Right kidney (tissue), 1 donor: ENCODE results near the gene PALB2.
"Not testable (repeated sequence)": the region's sequence is repeated elsewhere in the genome, so short reads cannot be mapped to it uniquely, and the experiment has no call there.

Experiments
- DNase-seq: peaks from one replicate; pipeline ENCODE4 v3.0.0-alpha.2; 2016

Gene PALB2

DNA sequence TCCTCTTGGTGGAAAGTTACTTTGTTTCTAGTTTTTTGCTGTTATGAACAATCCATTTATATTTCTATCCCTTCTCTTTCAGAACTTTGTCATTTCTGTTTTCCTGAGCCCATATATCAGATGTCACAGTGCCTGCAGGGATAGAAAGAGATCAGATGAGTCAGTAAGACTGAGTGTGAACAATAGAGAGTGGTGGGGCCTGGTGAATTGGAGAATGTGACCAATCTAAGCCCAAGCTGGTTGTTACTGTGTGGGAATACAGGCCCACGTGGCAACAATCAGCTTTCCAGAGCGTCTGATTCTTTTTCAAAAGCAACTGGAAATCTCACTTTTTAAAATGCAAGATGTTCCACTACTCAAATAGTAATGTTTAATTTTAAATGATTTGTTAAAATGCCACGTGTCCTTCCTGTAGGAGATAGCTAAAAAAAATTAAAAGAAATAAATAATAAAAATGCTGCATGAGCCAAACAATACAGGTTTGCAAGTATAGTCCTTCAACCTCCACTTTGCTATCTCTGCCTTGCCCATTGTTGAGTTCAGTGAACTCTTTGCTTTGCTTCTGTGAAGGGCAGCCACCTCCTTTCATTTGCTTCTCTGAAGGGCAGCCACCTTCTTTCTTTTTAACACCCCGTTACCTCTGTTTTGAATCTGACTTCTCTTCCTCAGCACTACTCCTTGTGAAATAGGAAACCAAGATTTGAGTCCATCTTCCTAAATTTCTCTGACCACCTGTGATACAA, 9.7 kb upstream of the PALB2 start:
- no peak for DNase-seq

DNA sequence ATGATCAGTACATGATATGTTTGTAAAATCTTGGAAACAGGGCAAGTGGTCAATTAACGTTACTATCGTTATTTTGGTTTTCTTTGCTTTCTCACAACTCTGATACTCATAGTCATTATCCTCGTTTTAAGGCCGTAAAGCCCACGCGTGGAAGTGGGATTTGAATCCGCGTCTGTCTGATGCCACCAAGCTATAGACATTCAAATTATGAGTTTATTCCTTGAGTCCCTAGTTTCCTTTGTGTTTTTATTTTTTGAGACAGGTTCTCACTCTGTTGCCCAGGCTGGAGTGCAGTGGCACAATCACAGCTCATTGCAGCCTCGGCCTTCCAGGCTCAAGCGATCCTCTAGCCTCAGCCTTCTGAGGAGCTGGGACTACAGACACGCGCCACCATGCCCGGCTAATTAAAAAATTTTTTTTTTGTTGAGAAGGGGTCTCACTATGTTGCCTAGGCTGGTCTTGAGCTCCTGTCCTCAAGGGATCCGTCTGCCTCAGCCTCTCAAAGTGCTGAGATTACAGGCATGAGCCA, 1.2 kb upstream of the PALB2 start:
- no peak for DNase-seq

DNA sequence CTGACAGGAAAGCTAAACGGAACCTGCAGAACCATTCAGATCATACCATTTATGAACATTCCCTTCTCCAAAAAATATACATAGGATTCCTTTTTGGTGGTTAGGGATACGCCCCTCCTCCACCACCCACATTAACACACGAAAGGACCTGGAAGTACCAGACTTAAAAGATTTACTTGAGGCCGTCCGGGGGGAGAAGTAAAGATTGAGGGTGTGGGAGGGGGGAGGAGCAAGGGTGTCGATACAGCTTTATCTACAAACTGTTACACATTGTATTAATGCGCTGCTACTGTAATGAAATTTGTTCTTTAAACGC, 537 bp downstream of the PALB2 start:
- no peak for DNase-seq

DNA sequence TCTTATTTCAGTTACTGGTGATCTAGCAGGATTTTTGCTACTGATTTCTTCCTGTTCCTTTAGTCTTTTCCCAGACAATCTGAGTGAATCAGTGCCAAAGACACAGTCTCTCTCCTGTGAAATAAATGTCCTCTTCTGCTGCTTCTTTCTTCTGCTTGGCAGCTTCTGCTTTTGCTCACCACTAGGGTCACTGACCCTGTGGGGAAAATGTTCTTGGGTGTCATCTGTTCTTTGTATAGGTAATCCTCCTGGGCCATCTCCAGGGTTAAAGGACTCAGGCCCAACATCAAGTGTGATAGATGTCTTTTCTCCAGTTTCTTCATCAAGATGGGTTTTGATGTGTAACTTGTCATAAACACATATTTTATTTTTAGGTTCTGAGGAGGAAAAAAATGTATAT, 5.2 kb downstream of the PALB2 start:
- DNase-seq: no peak

DNA sequence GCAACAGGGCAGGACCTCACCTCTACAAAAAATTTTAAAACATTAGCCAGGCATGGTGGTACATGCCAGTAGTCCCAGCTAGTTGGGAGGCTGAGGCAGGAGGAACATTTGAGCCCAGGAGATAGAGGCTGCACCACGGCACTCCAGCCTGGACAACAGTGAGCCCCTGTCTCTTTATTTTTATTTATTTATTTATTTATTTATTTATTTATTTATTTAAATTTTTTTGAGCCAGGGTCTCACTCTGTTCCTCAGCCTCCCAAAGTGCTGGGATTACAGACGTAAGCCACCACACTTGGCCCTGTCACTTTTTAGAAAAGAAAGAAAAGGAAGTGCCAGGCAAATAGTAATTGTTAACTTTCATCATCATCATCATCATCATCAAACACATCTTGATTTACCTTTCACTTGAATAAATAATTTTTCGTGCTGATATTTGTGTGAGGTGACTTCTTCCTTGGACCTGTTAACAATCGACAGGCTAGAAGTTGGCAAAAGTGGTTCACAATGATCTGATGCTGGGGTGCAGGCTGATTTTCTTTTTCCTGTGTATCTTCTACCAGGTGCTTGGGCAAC, 6.6 kb downstream of the PALB2 start:
- DNase-seq: no peak

DNA sequence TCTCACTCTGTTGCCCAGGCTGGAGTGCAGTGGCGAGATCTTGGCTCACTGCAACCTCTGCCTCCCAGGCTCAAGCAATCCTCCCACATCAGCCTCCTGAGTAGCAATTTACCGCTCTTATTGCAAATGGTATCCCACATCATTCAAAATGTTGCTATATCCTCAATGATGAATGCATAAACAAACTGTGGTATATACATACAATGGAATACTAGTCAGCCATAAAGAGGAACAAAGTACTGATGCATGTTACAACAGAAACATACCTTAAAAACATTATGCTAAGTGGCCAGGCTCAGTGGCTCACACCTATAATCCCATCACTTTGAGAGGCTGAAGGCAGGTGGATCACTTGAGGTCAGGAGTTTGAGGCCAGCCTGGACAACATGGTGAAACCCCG, 9.2 kb downstream of the PALB2 start:
- DNase-seq: not testable (repeated sequence)

DNA sequence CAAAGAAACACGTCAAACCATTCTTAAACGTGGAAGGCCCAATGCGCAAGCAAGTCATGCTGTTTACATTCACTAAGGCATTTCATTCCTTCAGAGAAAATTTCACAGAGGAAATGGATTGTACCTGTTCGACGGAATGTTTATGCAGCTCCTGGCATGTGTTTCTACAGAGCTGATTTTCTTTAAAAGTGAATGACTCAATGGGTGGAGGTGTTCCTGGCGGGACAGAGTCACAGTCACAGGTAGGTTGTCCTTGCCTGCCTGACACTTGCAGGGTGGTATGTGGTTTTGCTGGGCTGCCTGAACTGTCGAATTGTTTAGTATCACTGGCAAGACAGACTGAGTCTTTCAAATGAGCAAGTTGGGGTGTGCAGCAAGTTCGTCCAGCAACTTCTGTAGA, 11.6 kb downstream of the PALB2 start:
- no peak for DNase-seq

DNA sequence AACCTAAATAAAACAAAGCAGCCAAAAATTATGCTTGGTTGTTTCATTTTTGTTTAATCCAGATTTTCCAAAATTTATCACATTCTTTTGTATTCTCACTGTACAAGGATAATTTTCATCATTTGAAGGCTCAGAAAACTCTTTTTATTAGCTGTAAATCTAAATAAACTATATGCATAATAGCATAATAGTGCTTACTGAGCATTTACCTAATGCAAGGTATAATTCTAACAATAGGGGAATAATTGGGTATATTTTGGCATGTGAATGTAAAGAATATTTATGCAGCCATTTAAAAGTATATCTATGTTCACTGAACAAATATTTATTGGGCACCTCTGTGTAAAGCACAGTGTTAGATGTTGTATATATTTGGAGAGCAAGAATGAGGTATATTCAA, 17.0 kb downstream of the PALB2 start:
- DNase-seq: no peak

DNA sequence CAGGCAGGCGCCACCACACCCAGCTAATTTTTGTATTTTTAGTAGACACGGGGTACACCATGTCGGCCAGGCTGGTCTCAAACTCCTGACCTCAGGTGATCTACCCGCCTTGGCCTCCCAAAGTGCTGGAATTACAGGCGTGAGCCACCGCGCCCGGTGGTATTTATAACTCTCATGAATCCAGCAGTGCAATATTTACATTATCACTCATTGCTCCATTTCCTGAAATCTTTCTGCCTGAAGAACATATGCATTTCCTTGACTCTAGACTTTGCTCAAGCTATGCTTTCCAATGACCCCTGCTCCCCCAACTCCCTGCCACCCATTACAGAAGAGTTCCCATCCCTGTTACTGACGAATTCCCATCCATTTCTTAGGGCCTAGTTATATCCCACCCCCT, 25.3 kb downstream of the PALB2 start:
- DNase-seq: no peak

DNA sequence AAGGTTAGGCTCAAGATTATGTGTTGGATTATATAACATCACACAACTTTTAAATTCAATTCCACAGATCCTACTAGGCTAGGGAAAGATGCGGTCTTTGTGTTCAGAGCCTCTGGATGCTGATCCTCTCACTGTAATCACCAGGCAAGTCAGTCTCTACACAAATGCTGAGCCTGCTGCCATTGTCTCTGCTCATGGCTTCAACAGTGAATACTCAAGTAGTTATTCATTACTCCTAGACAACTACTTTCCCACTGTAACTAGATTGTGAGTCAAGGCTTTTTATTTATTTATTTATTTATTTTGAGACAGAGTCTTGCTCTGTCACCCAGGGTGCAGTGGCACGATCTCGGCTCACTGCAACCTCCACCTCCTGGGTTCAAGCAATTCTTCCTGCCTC, 29.2 kb downstream of the PALB2 start:
- no peak for DNase-seq

DNA sequence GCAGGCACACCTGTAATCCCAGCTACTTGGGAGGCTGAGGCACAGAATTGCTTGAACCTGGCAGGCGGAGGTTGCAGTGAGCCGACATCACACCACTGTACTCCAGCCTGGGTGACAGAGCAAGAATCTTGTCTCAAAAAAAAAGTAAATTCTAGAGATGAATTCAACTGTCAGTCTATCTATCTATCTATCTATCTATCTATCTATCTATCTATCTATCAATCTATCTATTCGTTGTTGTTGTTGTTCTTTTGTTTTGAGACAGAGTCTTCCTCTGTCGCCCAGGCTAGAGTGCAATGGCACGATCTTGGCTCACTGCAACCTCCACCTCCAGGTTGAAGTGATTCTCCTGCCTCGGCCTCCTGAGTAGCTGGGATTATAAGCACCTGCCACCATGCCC, 30.2 kb downstream of the PALB2 start:
- DNase-seq: not testable (repeated sequence)

DNA sequence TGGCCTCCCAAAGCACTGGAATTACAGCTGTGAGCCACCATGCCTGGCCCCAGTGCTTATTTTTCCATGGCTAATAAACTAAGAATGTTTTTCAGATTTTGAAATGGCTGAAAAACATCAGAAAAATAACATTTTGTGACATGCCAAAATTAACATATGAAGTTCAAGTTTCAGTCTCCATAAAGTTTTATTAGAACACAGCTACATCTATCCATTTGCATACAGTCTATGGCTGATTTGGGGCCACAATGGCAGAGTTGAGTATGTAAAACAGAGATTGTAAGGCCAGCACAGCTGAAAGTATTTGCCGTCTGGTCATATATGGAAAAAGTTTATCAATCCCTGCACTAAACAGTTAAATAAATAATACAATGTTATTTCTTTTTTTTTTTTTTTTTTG, 31.2 kb downstream of the PALB2 start:
- DNase-seq: no peak

DNA sequence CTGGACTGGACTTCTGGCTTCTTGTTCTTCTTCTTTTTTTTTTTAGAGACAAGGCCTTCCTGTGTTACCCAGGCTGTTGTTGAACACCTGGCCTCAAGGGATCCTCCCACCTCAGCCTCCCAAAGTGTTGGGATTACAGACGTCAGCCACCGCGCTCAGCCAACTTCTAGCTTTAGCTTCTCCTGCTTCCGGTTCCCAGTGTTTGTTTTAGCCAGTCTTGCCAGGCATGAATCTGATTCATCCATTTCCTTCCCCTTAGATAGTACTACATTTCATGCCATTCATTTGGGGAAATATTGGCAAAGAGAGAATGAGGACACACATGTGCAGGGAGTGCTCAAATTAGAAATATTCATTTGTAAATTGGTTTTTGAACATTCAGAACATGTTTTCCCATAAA, 32.9 kb downstream of the PALB2 start:
- no peak for DNase-seq

DNA sequence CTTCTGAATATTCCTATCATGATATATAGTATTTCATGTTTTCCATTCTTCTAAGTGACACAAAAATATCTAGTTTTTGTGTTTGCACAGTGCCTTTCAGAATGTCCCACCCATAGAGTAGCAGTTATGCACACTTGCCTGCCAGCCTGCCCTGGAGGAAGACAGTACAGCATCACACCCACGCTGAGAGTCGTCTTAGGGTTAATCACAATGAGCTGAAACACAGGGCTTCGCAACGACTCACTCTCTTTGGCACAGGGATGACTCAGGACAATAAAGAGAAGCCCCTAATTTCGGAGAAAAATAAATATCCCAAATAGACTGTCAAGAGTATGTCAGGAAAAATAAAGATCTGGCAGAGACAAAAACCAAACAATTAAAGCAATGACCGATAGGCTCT, 33.4 kb downstream of the PALB2 start:
- DNase-seq: no peak

DNA sequence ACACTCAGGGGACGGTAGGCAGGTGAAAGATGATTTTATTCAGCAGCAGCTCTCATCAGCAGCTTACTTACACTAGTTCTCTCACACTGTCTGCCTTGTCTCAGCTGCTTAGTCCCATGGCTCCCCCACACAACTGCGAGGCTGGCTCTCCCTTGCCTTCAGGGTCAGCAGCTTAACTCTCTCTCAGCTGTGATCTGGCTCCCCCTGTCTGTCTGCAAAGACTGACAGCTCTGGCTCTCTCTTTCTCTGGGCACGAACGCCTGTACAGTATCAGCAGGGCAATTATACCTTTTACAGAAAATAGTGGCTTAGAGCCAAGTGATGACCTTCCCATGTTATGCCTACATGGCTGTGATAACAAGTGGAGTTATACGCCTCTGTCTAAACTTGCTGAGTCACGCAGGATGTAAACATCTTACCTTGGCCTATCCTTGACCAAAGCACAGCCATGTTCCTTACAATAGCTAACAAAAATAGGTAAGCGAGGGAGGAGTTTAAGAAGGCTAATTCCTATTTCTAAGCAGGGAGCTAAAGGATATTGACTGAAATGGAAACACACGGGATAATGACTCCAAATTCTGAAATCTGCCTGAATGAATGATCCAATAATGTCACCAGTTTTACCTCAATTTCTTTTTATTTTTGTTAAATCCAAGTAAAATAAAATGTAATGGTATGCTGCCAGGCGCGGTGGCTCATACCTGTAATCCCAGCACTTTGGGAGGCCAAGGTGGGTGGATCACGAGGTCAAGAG, 43.9 kb downstream of the PALB2 start:
- no peak for DNase-seq

DNA sequence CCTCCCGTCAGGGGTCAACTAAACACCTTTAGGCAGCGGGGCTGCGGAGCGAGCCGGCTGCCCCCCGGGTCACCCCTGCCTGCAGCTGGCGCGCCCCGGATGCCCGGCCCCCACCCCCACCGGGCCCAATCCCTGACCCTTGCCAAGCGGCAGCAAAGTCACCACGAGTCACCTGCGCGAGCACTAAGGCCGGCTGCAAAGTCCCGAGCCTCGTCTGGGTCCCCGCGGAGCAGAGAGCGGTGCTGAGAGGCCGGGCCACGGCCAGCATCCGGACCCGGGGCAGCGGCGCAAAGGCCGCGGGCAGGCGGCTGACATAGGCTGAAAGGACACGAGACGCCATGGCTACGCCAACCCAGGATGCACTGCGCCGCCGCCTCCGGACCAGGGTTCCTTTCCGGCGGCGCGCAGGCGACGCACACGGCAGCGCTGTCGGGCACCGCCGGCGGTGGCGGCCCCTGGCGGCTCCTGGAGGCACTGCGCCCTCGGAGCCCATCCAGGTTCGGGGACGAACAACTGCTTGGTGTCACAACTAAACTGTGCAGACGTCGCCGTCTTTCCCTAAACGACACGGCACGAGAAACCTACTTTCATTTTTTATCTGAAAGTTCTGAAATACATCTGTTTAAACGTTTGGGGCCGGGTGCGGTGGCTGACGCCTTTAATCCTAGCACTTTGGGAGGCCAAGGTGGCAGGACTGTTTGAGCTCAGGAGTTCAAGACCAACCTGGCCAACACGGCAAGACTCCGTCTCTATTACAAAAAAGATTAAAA, 45.0 kb downstream of the PALB2 start, which contains the start of gene NDUFAB1:
Gene NDUFAB1, minus strand, starts transcription at position 366 of the 770 bp plus-strand sequence. Its CDS starts 26 bp downstream, at position 340.
- DNase-seq: peak; percentile 83

DNA sequence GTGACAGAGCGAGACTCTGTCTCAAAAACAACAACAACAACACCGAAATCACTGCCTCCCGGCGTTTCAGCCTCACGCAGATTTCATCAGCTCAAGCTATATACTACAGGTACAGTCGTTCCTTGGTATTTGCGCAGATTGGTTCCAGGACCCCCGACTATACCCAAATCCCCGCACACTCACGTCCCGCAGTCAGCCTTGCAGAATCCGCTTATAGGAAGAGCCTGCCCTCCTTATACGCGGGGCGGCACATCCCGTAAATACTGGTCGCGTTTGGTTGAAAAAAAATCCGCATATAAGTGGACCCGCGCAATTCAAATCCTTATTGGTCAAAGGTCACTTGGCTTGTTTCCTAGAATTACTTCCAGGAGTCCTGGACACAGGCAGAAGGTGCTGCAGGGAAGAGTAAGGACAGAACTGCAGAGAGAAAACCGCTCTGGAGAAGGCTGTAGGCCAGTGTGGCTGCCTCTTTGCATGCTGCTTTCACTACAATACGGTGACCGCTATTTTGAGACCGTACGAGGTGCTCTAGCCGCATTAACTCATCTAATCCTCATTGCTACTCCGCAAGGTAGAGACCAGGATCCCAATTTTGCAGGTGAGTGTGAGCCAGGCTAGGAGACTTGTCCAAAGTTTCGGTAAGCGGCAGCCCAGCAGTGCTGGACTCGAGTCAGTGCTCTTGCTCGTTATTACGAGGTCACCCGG, 45.7 kb downstream of the PALB2 start:
- DNase-seq: peak; percentile 8

DNA sequence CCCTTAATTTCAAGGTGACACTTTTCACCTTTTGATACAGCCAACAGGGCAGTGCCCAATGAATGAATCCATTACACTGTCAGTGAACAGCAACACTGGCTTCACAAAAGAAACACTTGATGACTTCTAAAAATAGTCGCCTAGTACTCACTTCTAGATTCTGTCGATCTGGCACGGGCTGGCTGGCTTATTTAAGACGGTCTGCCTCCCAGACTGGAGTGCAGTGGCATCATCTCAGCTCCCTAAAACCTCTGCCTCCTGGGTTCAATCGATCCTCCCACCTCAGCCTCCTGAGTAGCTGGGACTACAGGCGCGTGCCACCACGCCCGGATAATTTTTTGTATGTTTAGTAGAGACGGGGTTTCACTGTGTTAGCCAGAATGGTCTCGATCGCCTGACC, 46.9 kb downstream of the PALB2 start:
- DNase-seq: no peak

DNA sequence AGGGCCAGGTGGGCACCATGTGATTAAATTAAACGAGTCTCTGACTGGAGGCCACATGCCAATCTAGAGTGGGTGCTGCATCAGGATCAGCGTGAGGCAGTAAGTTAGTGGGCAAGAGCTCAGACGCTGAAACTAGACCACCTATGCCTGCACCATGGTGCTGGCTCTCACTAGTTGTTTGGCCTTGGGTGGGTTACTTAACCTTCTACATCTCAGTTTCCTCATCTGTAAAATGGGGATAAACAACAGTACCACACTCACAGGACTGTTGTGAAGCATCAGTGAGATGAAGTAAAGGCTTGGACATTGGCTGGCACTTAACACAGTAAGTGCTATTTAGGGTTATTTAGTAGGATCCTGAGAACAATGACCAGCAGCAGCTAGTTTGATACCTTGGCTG, 50.9 kb downstream of the PALB2 start:
- DNase-seq: no peak

DNA sequence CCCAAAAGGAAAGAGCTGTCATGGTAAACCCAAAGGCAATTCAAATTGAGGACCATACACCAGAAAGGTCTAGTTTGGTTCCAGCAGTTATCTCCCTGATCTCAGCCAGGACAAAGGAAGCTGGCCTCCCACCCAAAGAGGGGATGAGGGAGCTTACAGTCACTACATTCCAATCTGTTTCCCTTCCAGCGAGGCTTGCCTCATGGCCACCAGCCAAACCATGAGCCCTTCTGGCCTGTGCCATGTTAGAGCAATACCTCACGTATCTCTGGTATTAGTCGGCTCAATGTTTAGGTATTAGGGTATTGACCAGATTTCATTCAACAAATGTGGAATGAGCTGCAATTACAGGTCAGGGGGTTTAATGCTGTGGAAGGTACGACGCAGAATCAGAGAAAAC, 53.4 kb downstream of the PALB2 start:
- no peak for DNase-seq

DNA sequence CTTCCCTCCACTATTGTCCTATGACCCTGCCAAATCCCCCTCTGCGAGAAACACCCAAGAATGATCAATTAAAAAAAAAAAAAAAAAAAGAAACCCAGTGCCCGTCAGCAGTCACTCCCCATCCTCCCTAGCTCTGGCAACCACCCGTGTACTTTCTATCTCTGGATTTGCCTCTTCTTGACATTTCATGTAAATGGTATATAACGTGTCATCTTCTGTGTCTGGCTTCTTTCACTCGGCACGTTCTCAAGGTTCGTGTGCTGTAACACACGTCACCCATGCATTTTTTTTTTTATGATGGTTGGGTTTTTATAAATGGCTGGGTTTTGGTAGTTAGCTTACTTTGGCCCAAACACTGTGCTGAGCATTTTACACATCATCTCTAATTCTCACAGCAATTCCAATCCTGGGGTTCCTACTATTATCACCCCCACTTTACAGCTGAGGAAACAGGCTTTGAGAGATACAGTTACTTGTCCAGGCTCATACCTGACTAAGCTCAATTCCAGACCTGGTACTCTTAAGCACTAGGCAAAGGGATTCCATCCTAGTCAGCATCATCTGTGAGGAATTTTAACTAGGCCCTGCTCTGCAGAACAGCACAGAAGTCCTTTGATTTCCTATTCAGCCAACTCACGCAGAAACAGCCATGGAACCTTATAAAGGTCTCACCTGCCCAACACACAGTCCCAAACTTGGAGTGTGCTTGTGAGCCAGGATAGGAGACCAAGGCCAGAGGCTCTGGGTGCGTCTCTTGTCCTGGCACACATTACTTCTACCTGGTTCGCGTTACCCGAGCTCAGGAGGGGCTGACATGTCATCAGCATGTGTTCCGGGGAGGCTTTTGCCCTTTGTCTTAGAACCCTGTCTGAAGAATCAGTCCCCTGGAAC, 56.7 kb downstream of the PALB2 start:
- DNase-seq: no peak
